ENCODE measurements around the gene C5orf63. TPM values are rescaled to one million over a fixed set of nuclear protein-coding genes. Genes with fewer than 3 reads are reported as not detected.

The C5orf63 gene
- total and polyA plus RNA-seq, 4 donors, result 2.1 to 6.4 (median 3.8) TPM

- no peak for TF ChIP-seq SP1 (IDR thresholded peaks at IDR 0.05)
- no peak for TF ChIP-seq GABPA (IDR thresholded peaks at IDR 0.05 in 1 of 2, conservative IDR thresholded peaks at IDR 0.05 in 1 of 2)
- no peak for TF ChIP-seq HNF4A (conservative IDR thresholded peaks at IDR 0.05)
- no peak for TF ChIP-seq YY1 (IDR thresholded peaks at IDR 0.05)
- no peak for TF ChIP-seq HNF4G (IDR thresholded peaks at IDR 0.05)
- TF ChIP-seq RAD21 (IDR thresholded peaks at IDR 0.05), result no peak
- TF ChIP-seq MAX (IDR thresholded peaks at IDR 0.05), result no peak
- TF ChIP-seq JUND (IDR thresholded peaks at IDR 0.05), result no peak
- TF ChIP-seq TAF1 (conservative IDR thresholded peaks at IDR 0.05), result no peak
- no peak for TF ChIP-seq FOXA2 (IDR thresholded peaks at IDR 0.05)
- no peak for TF ChIP-seq EGR1 (IDR thresholded peaks at IDR 0.05; ENCODE audit: low read depth in 2 of 2)
- TF ChIP-seq CTCF (IDR thresholded peaks at IDR 0.05; ENCODE audit: low read depth, low read length, missing input control), result no peak
- no peak for TF ChIP-seq REST (IDR thresholded peaks at IDR 0.05)
- no peak for TF ChIP-seq ZBTB33 (IDR thresholded peaks at IDR 0.05)
- TF ChIP-seq NR2F2 (IDR thresholded peaks at IDR 0.05), result no peak
- no peak for TF ChIP-seq RXRA (IDR thresholded peaks at IDR 0.05)
- TF ChIP-seq ATF3 (IDR thresholded peaks at IDR 0.05), result no peak
- TF ChIP-seq FOXA1 (IDR thresholded peaks at IDR 0.05), result no peak
- Histone ChIP-seq H3K4me3 (ENCODE audit: low read depth in 1 of 3, low read length in 3 of 3) (no peak overlapping the region), H3K9ac (ENCODE audit: low read depth in 1 of 2, low read length in 2 of 2) (no peak overlapping the region), H3K9me3 (ENCODE audit: control insufficient read depth in 4 of 4, low read length in 3 of 4) (no peaks in the 10 kb centered on the region), H3K27ac (ENCODE audit: low read depth in 1 of 2, low read length in 2 of 2) (no peak overlapping the region), H3K36me3 (ENCODE audit: control insufficient read depth in 4 of 4, insufficient read depth in 3 of 4, low read depth in 1 of 4, low read length in 3 of 4) (no peaks in the 10 kb centered on the region), H3K27me3 (ENCODE audit: control insufficient read depth in 4 of 4, insufficient read depth in 4 of 4, low read length in 3 of 4) (no peaks in the 10 kb centered on the region), H3K4me1 (ENCODE audit: control insufficient read depth in 4 of 4, insufficient read depth in 4 of 4, low read length in 3 of 4) (no peaks in the 10 kb centered on the region)
- DNase-seq (ENCODE audit: low spot score), result no peak
These were observed 28.6 kb upstream of the C5orf63 start for GRCh38 chr5:127101935-127102334.

All from liver (tissue), 9 donors.